Mononuclear cell (primary cell): ENCODE data around the gene FNDC5. TPM values are rescaled to one million over a fixed set of nuclear protein-coding genes. Genes with fewer than 3 reads are reported as not detected.
"Not testable (repeated sequence)": the region's sequence is repeated elsewhere in the genome, so short reads cannot be mapped to it uniquely, and the experiment has no call there.

ENCODE experiments used
- H3K27me3 ChIP-seq: 2 replicates; pipeline ENCODE4 v1.6.0; 2011; ENCODE audit warnings: low read length, control low read depth; ENCODE audit not compliant: insufficient read depth
- H3K4me1 ChIP-seq: 2 replicates; pipeline ENCODE4 v1.5.1; 2011; ENCODE audit warnings: mild to moderate bottlenecking, low read length, control low read depth; ENCODE audit not compliant: insufficient read depth
- H3K4me3 ChIP-seq: 2 replicates; pipeline ENCODE4 v1.5.1; 2011; ENCODE audit warnings: mild to moderate bottlenecking, low read length, moderate library complexity
- H3K9me3 ChIP-seq: 2 replicates; pipeline ENCODE4 v1.5.1; 2011; ENCODE audit warnings: low read depth, mild to moderate bottlenecking, control low read depth, low read length
- total RNA-seq: library from RNA; depleted of rRNA; stranded (reverse); fragments of >200 nt; gene quantifications from one replicate; pipeline ENCODE4 v1.2.3, GENCODE V29; 2012

FNDC5 gene
- total RNA-seq: 0.10 TPM

DNA sequence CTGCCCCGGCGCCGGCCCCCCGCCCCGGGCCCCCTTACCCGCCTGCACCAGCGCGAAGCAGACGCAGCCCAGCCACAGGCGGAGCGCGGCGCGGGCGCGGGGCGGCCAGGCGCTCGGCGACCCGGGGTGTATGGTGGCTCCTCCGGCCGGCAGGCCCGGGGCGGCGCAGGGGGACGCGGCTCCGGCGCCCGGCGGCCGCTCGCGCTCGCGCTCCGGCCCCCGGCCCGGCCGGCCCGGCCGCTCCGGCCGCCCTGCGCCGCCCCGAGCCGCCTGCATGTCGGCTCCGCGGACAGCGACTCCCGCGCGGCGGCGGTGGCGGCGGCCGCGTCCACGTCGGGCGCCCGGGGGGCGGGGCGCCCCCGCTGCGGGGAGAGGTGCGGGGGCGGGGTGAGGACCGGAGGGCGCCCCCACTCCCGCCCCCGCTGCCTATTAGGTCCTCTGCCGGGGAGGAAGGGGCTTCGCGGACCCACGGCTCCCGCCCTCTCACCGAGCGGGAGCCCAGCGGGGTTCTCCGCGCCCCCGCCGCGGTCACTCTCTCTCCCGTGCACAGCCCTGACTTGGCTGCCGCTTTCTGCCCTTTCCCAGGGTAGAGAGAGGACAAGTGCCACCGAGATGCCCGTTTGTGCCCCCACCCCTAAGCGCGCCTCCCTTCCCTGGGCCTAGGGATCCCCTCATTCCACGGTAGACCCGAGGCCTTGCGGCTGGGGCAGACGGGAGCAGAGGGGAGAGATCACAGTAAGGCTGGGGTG lies at the start of gene FNDC5:
Gene FNDC5, minus strand, starts transcription at position 298 of the 749 bp plus-strand sequence.
- Histone ChIP-seq H3K9me3 (no peaks in the 10 kb centered on the region), H3K4me3 (no peak within 1 kb of the TSS), H3K4me1 (peaks cover 7% of the 10 kb centered on the region), H3K27me3 (peaks cover 26% of the 10 kb centered on the region)

DNA sequence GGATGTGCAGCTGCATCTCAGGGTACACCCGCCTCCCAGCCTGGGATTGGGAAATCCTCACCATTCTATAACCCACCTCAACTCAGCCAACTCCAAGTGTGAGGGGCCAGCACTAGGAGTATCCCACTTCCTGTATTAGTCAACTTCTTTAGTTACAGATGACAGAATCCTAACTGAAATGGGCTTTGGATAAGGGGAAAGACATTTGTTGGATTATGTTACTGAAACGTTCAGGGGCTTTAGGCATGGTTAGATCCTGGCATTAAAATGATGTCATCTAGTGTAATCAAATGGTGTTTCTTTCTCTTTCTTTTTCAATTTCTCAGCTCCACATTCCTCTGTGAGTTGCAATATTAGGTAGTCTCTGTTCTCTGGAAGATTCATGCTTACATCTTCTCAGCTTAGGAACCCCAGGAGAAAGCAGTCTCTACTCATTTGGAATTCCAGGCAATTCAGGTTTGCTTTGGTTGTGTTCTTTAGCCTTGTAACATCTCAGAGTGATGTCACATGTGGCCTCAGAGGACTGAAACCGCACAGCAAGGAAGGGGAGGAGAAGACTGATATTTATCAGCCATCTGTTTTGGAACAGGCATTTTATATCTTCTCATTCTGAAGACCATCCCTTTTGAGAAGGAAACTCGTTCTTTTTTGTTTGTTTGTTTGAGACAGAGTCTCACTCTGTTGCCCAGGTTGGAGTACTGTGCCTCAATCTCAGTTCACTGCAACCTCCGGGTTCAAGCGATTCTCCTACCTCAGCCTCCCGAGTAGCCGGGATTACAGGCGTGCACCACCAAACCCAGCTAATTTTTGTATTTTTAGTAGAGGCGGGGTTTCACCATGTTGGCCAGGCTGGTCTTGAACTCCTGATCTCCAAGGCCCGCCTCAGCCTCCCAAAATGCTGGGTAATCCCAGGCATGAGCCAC lies 49.4 kb upstream of the FNDC5 start:
- peaks cover 58% of the 10 kb centered on the region for H3K27me3 ChIP-seq
- no peak overlapping the region for H3K4me3 ChIP-seq
- peaks cover 7% of the 10 kb centered on the region for H3K4me1 ChIP-seq
- H3K9me3 ChIP-seq: no peaks in the 10 kb centered on the region

DNA sequence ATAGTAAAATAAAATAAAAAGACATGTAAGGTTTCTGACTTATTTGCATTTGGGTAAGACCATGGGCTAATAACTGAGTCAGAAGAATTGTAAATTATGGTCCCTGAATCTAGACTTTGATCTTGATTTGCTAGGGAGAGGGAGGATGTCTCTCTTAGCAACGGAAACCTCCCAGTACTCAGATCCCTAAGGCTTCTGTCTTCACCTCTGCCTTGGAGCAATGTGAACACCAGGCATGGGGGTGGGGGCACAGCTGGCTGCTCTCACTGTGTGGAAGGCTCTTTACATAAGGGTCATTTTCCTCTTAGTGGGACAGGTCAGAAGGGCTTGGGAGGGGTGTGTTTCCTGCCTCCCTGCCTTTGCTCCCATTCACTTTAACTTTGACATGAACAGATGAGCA lies 47.5 kb upstream of the FNDC5 start:
- no peak overlapping the region for H3K4me3 ChIP-seq
- H3K4me1 ChIP-seq: no peaks in the 10 kb centered on the region
- H3K9me3 ChIP-seq: no peaks in the 10 kb centered on the region
- H3K27me3 ChIP-seq: peaks cover 39% of the 10 kb centered on the region

DNA sequence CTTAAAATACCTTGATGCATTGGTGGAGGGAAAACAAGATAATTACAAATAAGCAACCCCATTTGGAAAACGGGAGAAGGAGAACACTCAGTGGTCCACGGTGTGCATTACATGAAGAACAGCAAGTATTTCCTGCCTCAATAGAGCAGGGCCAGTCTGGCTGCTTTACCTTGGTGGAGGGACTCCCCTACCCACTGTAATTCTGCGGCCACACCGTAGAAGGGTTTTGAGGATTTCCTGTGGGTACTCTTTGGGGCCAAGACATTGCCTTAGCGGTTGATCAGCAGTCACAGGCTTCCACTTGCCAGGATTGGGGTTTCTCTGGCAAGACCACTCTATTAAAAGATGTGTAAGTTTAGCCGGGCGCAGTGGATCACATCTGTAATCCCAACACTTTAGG lies 46.8 kb upstream of the FNDC5 start:
- Histone ChIP-seq H3K4me3 (no peak overlapping the region), H3K4me1 (no peaks in the 10 kb centered on the region), H3K9me3 (no peaks in the 10 kb centered on the region), H3K27me3 (peaks cover 33% of the 10 kb centered on the region)

DNA sequence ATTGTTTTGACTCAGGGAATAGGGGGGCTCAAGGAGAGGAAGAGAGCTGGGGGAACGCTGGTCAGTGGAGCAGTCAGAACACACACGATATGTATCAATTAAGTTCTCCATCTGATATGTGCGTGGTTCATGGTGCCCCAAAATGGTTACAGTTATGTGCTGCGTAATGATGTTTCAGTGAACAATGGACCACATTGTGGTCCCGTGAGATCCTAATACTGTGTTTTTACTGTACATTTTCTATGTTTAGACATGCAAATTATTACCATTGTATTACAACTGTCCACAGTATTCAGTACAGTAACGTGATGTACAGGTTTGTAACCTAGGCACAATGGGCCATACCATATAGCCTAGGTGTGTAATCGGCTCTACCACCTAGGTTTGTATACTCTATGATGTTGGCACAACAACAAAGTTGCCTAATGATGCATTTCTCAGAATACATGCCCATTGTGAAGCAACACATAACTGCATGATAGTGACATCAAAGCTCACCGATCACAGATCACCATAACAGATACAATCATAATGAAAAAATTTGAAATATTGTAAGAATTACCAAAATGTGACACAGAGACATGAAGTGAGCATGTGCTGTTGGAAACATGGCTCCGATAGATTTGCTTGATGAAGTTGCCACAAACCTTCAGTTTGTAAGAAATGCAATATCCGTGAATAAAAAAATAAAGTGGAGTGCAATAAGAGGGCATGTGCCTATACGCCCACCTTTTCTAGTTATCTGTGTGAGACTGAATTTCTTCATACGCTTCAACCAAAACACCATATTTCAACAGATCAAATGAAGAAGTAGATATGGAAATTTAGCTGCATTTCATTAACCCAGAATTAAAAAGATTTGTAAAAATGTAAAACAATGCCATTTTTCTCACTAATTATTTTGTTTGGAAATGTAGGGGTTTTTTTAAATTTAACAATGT lies 45.3 kb upstream of the FNDC5 start:
- no peak overlapping the region for H3K4me3 ChIP-seq
- no peaks in the 10 kb centered on the region for H3K9me3 ChIP-seq
- no peaks in the 10 kb centered on the region for H3K4me1 ChIP-seq
- H3K27me3 ChIP-seq: peaks cover 27% of the 10 kb centered on the region

DNA sequence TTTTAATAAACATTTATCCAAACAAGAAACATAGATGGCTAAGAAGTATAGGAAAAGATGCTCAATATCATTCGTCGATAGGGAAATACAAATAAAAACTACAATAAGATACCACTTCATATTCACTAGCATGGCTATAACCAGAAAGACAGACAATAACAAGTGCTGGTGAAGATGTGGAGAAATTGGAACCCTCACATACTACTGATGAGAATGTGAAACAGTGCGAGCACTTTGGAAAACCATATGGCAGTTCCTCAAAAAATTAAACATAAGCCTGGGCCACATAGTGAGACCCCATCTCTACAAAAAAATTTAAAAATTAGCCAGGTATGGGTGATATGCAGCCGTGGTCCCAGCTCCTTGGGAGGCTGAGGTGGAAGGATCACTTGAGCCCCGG lies 39.6 kb upstream of the FNDC5 start:
- no peaks in the 10 kb centered on the region for H3K4me1 ChIP-seq
- H3K27me3 ChIP-seq: peaks cover 8% of the 10 kb centered on the region
- no peaks in the 10 kb centered on the region for H3K9me3 ChIP-seq
- no peak overlapping the region for H3K4me3 ChIP-seq

DNA sequence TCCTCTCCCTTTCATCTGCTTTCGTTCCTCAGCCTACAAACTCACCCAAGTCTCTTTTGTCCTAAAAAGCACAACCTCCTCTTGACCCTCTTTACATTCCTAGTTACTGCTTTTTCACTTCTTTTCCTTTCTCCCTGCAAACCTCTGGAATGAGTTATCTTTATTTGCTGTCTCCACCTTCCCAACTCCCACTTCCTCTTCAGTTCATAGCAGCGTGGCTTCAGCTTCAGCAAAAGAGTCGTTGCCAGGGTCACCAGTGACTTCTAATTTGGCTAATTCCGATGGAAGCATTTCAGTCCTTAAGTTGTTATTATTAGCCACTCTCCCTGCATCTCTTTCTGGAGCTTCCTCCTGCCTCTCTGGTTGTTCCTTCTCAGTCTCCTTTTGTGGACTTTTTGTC lies 36.7 kb upstream of the FNDC5 start:
- no peaks in the 10 kb centered on the region for H3K4me1 ChIP-seq
- no peak overlapping the region for H3K4me3 ChIP-seq
- H3K9me3 ChIP-seq: no peaks in the 10 kb centered on the region
- H3K27me3 ChIP-seq: peaks cover 17% of the 10 kb centered on the region

DNA sequence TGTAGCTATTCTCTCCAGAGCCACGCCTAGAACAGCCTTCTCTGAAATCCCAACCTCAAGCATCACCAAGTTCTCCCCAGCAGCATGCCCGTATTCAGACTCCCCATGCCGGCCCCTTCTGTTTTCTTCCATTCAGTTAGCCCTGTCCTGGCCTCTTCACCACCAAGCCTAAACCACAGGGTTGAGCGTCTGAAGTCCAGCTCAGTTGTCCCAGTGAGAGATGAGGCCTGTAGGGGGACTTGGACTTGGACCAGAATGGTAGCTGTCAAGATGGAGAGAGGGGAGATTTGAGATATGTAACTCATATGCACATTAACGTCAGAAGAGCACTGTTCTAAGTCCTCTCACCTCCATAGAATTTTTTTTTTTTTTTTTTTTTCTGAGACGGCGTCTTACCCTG lies 35.9 kb upstream of the FNDC5 start:
- no peak overlapping the region for H3K4me3 ChIP-seq
- H3K9me3 ChIP-seq: no peaks in the 10 kb centered on the region
- no peaks in the 10 kb centered on the region for H3K4me1 ChIP-seq
- H3K27me3 ChIP-seq: peaks cover 23% of the 10 kb centered on the region

DNA sequence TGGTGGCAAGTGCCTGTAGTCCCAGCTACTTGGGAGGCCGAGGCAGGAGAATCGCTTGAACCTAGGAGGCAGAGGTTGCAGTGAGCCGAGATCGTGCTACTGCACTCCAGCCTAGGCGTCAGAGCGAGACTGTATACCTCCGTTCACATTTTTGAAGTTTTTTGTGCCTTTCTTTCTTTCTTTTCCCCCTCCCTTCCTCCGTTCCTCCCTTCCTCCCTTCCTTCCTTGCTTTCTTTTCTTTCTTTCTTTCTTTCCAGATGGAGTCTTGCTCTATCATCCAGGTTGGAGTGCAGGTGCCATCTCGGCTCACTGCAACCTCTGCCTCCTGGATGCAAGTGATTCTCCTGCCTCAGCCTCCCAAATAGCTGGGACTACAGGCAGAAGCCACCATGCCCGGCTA lies 34.9 kb upstream of the FNDC5 start:
- not testable (repeated sequence) for H3K4me3 ChIP-seq, H3K9me3 ChIP-seq, H3K4me1 ChIP-seq
- peaks cover 30% of the 10 kb centered on the region for H3K27me3 ChIP-seq

DNA sequence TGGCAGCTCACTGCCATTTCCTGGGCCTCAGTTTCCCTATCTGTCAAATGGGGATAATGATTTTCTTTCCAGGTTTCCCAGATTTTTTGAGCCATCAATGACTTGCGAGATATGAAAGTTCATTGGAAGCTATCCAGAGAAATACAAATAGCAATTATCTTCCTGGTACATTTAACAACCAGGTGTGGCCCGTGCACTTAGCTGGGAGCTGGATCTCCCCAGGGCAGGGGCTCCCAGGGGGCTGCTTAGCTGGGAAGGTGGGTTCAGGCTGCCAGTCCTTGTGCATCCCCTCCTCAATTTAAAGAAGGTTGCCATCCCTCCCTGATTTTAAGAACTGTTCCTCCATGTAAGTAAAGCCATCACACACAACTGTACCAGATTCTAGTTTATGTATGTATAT lies 34.1 kb upstream of the FNDC5 start:
- peaks cover 7% of the 10 kb centered on the region for H3K4me1 ChIP-seq
- H3K4me3 ChIP-seq: no peak overlapping the region
- peaks cover 36% of the 10 kb centered on the region for H3K27me3 ChIP-seq
- H3K9me3 ChIP-seq: no peaks in the 10 kb centered on the region

DNA sequence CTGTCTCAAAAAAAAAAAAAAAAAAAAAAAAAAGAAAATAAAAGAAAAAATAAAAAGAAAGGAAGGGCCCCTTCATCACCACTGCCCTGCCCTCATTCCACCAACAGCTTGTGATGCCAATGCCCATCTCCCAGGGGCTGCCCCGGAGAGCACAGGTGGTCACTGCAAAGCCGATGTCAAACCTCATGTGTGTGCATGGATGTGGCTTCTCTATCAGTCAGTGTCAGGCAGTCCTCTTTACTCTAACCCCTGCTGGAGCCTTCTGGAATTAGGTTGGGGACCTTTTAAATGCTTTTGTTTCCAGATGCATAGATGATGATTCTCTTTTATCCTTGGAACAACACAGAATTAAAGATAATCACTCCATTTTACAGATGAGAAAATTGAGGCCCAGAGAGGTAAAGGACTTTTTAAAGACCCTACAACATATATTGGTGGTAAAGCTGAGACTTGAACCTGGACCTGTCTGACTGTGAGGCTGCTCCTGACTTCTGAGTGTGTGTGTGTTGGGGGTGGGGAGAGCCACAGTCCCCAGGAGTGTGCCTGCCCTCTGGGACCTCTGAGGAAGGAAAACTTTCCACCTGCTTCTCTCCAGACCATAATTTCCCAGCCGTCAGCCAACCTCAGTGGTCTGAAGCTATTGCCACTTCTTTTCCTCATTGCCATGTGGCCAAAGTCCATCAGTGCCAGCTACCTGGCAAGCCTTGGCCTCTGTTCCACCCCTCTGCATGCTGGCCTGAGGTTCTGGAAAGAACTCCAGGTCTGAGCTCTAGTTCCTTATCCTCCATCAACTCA lies 33.5 kb upstream of the FNDC5 start:
- Histone ChIP-seq H3K4me3 (no peak overlapping the region), H3K4me1 (peaks cover 7% of the 10 kb centered on the region), H3K9me3 (no peaks in the 10 kb centered on the region), H3K27me3 (peaks cover 41% of the 10 kb centered on the region)

DNA sequence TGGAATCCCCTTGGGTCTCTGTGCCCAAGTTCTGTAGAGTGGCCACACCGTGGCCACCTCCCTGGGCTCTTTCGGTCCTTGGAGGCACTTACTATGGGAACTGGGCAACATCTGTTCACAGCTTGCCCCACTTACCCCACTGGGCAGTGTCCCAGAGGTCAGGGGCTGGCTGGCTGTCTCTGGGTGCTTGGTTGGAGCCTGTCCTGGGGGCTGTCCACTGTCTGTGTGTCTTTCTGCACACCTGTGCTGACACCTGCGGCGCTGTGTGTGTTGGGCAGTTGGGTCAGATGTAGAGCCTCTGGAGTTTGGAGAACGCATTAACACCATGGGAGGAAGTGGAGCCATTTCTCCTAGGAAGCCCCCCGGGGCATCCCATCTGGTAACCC lies 31.8 kb upstream of the FNDC5 start:
- peaks cover 36% of the 10 kb centered on the region for H3K27me3 ChIP-seq
- H3K9me3 ChIP-seq: no peaks in the 10 kb centered on the region

DNA sequence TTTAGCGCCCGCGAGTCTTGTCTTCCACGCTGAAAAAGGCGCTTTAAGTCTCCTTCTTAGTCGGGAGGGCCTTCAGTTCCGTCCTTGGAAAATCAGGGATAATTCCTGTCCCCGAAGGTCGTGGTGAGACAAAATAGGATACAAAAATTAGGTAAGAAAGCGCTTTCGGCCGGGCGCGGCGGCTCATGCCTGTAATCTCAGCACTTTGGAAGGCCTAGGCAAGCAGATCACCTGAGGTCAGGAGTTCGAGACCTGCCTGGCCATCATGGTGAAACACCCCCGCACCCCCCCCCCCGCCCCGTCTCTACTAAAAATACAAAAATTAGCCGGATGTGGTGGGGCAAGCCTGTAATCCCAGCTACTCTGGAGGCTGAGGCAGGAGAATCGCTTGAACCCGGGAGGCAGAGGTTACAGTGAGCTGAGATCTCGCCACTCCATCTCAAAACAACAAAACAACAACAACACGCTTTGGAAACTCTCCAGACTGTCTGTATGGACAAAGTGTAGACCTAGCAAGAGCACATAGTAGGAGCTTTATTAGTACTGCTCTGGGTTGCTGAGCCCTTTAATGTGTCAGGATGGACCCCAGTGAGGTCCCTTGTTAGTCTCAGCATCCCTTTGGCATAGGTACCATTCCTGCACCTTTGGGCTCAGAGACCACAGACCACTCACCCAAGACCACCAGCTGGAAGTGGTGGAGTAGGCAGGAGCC lies 31.3 kb upstream of the FNDC5 start:
- H3K9me3 ChIP-seq: no peaks in the 10 kb centered on the region
- peaks cover 7% of the 10 kb centered on the region for H3K4me1 ChIP-seq
- no peak overlapping the region for H3K4me3 ChIP-seq
- H3K27me3 ChIP-seq: peaks cover 34% of the 10 kb centered on the region

More for the DNA sequence above, 31.8 kb upstream of the FNDC5 start:
- Histone ChIP-seq H3K4me3 (no peak overlapping the region), H3K4me1 (peaks cover 7% of the 10 kb centered on the region)
